ENCODE results near the gene TES. TPM values are rescaled to one million over a fixed set of nuclear protein-coding genes. Genes with fewer than 3 reads are reported as not detected.

TES gene
- polyA plus RNA-seq, 1 experiment: 93.2 TPM

DNA sequence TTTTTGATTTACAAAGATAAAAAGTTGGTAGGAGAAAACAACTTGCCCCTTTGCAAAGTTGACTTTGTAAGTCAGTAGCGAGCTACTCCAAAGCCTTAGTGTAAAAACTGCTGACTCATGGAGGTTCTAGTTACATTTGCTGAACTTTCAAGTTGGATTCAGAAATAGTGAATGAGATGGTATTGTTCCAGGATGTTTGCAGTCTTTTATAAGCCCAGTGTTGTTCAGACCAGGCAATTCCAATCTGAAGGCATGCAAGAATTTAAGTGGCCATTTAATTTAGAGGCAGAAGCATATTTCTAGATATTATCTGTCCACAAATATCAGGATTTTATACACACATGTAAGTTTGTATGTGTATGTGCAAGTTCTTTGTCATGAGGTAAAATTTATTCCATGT is 21.6 kb downstream of the TES start:
- no peak overlapping the region for H3K4me3 ChIP-seq (ENCODE audit: low read depth, low read length)
- no peak for DNase-seq (ENCODE audit: low read depth)
- TF ChIP-seq CTCF (IDR thresholded peaks at IDR 0.05; ENCODE audit: insufficient read depth, low read depth, low read length): no peak
- H3K36me3 ChIP-seq (ENCODE audit: control insufficient read depth, insufficient read depth, low read length): no peaks in the 10 kb centered on the region
- no peaks in the 10 kb centered on the region for H3K27me3 ChIP-seq (ENCODE audit: control insufficient read depth, insufficient read depth, low read length)
- ChIA-PET CTCF (interaction anchor here (1.5 to 10.1 kb wide), 5 partner anchors 21 to 94 kb away, joined by 3 to 192 read pairs (median 6); partner anchors contain the start of gene TES), POLR2A (no interaction called here)

DNA sequence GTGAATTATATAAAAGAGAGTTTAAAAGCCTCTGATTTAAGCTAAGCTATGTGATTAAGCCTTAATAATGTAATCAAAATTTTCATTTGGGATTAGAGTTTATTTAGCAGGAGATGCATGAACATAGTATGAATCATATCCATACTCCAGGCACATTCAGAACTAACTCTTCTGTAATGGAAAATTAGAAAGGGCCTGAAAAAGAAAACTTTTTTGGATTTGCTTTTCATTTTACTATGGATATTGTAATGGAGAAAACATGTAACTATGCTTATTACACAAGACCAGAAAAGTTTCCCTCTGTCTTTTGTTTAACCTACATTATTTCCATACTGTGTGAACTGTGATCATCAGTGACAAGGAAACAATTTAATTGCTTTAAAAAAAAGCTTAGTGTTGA is 22.0 kb downstream of the TES start:
- ChIA-PET POLR2A (interaction anchor here (0.6 kb wide), 1 partner anchor 298 kb away, joined by 3 read pairs; no protein-coding TSS in a partner anchor), CTCF (interaction anchor here (1.5 to 10.1 kb wide), 4 partner anchors 21 to 60 kb away, joined by 3 to 192 read pairs (median 38); partner anchors contain the start of gene TES)
- no peak for TF ChIP-seq CTCF (IDR thresholded peaks at IDR 0.05; ENCODE audit: insufficient read depth, low read depth, low read length)
- H3K4me3 ChIP-seq (ENCODE audit: low read depth, low read length): no peak overlapping the region
- H3K36me3 ChIP-seq (ENCODE audit: control insufficient read depth, insufficient read depth, low read length): no peaks in the 10 kb centered on the region
- no peak for DNase-seq (ENCODE audit: low read depth)
- no peaks in the 10 kb centered on the region for H3K27me3 ChIP-seq (ENCODE audit: control insufficient read depth, insufficient read depth, low read length)

DNA sequence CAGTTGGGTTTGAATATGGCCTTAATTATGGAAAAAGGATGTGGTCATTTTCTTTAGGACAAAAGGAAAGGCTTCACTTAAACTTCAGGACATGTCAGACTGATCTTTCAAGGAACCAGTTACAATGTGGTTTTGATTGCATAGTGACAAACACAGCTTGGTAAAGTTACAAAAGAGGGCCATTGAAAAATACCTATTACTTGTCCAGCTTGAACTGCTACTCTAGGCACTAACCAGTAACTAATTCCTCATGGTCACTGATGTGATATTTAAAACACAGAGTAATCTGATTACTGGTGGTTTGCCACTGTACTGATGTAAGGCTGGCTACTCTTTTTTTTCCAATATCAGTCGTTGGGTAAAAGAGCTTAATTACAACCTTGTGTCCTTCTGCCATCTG is 22.6 kb downstream of the TES start:
- POLR2A ChIA-PET: interaction anchor here (0.6 kb wide), 1 partner anchor 297 kb away, joined by 3 read pairs; no protein-coding TSS in a partner anchor
- CTCF ChIA-PET: interaction anchor here (1.5 to 10.1 kb wide), 4 partner anchors 22 to 61 kb away, joined by 3 to 192 read pairs (median 38); partner anchors contain the start of gene TES
- no peak for DNase-seq (ENCODE audit: low read depth)
- Histone ChIP-seq H3K36me3 (ENCODE audit: control insufficient read depth, insufficient read depth, low read length) (no peaks in the 10 kb centered on the region), H3K27me3 (ENCODE audit: control insufficient read depth, insufficient read depth, low read length) (no peaks in the 10 kb centered on the region), H3K4me3 (ENCODE audit: low read depth, low read length) (no peak overlapping the region)
- no peak for TF ChIP-seq CTCF (IDR thresholded peaks at IDR 0.05; ENCODE audit: insufficient read depth, low read depth, low read length)

DNA sequence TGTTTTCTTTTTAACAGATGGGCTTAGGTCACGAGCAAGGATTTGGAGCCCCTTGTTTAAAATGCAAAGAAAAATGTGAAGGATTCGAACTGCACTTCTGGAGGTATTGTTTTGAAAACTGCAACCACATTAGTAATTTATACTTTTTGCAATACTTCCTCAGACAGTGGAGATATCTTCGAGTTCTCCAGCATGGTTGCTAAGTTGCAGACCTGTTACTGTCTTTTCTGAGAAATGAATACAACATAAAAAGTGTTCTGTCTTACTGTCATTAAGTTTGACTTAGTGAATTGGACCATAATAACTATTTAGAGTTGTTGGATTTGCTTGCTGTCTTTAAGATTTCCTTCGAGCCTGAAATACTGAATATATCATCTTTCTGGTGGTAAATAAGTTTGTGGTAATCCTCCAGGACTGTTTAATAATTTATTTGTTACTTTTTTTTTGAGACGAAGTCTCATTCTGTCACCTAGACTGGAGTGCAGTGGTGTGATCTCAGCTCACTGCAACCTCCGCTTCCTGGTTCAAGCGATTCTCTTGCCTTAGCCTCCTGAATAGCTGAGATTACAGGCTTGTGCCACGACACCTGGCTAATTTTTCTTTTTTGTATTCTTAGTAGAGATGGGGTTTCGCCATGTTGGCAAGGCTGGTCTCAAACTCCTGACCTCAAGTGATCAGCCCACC is 24.3 kb downstream of the TES start:
- H3K36me3 ChIP-seq (ENCODE audit: control insufficient read depth, insufficient read depth, low read length): no peaks in the 10 kb centered on the region
- no peak for TF ChIP-seq CTCF (IDR thresholded peaks at IDR 0.05; ENCODE audit: insufficient read depth, low read depth, low read length)
- H3K4me3 ChIP-seq (ENCODE audit: low read depth, low read length): no peak overlapping the region
- ChIA-PET POLR2A (no interaction called here), CTCF (interaction anchor here (1.6 to 10.1 kb wide), 7 partner anchors 18 to 357 kb away, joined by 7 to 192 read pairs (median 13); no protein-coding TSS in a partner anchor)
- H3K27me3 ChIP-seq (ENCODE audit: control insufficient read depth, insufficient read depth, low read length): no peaks in the 10 kb centered on the region
- no peak for DNase-seq (ENCODE audit: low read depth)

DNA sequence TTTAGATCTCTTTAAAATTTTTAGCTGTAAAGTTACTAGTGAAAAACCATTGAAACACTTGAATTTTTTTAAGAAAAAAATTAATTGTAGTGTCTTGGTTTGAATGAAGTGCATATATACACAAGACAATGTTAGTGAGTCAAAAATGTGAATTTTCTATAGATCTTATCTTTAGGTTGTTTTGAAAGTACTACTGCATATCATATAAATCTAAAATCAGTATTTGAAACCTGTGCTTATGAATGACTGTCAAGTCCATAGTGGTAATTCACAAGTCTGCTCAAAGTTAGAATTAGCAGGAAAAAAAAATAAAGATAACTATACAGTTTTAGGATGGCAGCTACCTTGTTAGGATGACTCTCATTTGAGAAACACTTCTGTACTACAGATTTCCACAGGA is 25.0 kb downstream of the TES start:
- no peaks in the 10 kb centered on the region for H3K27me3 ChIP-seq (ENCODE audit: control insufficient read depth, insufficient read depth, low read length)
- DNase-seq (ENCODE audit: low read depth): no peak
- H3K36me3 ChIP-seq (ENCODE audit: control insufficient read depth, insufficient read depth, low read length): no peaks in the 10 kb centered on the region
- H3K4me3 ChIP-seq (ENCODE audit: low read depth, low read length): no peak overlapping the region
- POLR2A ChIA-PET: no interaction called here
- no peak for TF ChIP-seq CTCF (IDR thresholded peaks at IDR 0.05; ENCODE audit: insufficient read depth, low read depth, low read length)
- CTCF ChIA-PET: interaction anchor here (0.6 to 10.1 kb wide), 19 partner anchors 10 to 1098 kb away, joined by 3 to 192 read pairs (median 5); partner anchors contain the start of gene TES
